ENCODE results near the gene TPPP3. TPM values are rescaled to one million over a fixed set of nuclear protein-coding genes. Genes with fewer than 3 reads are reported as not detected.
A peak's percentile ranks its signal among the peaks of the same experiment; 100 is the strongest.

Gene TPPP3
- total RNA-seq, 1 experiment from 2014 or later: not detected

DNA sequence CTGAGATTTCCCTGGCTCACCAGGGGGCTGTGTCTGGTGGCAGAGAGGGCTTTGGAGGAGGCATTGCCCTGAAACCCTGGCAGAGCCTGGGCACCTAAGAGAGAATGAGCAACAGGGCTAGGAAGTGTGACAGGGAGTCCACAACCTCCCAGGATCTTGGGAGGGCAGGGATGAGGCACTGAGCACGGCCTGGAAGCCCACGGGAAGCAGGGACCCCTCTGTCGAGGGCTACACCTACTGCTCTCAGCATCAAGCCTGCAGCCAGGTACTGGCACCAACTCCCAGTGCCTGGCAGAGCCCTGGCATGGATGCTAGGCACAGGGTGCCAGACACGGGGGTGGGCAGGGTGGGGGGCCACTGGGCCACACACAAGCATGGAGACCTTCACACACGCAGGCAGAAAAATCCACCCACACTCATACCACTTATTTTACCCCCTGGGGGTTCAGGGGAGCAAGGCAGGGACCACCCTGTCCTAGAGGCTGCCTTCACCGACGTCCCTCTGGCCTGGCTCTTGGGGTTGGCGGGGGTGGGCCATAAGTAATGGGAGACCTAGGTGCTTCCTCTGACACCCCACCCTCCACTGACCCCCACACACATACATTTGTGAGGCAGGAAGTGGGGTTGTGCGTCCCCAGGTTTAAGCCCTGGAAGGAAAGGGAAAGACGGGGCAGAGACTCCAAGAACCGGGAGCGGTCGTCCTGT lies 36.7 kb upstream of the TPPP3 start:
- no peak overlapping the region; the same call in 1 of the 2 replicates for H2AFZ ChIP-seq (ENCODE audit: low read length)
- peak overlapping the region; percentile 33 for H3K9ac ChIP-seq (ENCODE audit: low read length)
- peaks cover 13% of the 10 kb centered on the region for H3K4me1 ChIP-seq (ENCODE audit: low read length)
- peak overlapping the region; percentile 52; the same call in 1 of the 2 replicates for H3K4me3 ChIP-seq (ENCODE audit: low read length)
- H3K27ac ChIP-seq (ENCODE audit: low read length): no peak overlapping the region
- DNase-seq: no peak
- no peaks in the 10 kb centered on the region for H3K27me3 ChIP-seq (ENCODE audit: low read length)
- no peaks in the 10 kb centered on the region for H3K36me3 ChIP-seq (ENCODE audit: insufficient read depth, low read length)
- no peaks in the 10 kb centered on the region for H3K79me2 ChIP-seq (ENCODE audit: low read length)
- H3K9me2 ChIP-seq (replicated peaks; ENCODE audit: insufficient read depth, low read length): no peaks in the 10 kb centered on the region
- 0 out of 2 replicates have a peak, but pooled peaks cover 4% of the 10 kb centered on the region for H4K20me1 ChIP-seq (ENCODE audit: insufficient read depth, low read depth, low read length)
- no peaks in the 10 kb centered on the region for H3K9me3 ChIP-seq (ENCODE audit: low read length)
- peak overlapping the region; percentile 67 for H3K4me2 ChIP-seq (ENCODE audit: low read depth, low read length, poor library complexity, severe bottlenecking)

DNA sequence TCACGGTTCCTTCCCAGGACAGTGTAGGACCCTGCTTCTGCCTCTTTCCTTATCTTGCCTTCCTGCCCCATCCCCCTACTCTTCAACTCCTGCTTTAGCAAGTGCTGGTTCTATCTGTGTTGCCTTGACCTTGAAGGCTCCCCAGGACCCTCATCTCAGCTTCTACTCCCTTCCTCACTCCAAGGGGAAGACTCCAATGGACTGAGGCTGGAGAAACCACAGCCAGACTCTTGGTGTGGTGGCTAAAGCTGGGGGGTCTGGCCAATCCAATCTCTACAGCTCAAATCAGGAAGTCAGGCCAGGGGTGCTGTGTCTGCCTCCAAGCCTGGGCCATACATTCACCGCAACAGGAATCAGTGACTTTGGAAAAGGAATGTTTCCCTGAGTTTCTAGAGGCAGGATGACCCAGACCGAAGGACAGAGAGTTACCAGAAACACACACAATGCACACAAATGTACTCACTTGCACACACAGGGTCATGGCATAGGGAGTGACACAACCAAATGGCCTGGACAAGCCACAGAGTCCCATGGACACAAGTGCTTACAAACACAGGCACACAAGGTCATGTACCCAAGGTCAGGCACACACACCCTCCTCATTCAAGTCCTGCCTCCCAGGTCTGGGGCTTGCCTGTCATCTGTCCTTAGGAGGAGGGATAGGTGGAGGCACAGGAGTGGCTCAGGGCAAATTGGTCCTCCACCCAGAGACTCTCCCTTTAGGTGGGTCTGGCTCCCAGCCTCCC lies 35.9 kb upstream of the TPPP3 start:
- Histone ChIP-seq H3K36me3 (ENCODE audit: insufficient read depth, low read length) (no peaks in the 10 kb centered on the region), H3K27ac (ENCODE audit: low read length) (no peak overlapping the region), H4K20me1 (ENCODE audit: insufficient read depth, low read depth, low read length) (0 out of 2 replicates have a peak, but pooled peaks cover 4% of the 10 kb centered on the region), H3K4me2 (ENCODE audit: low read depth, low read length, poor library complexity, severe bottlenecking) (no peak overlapping the region), H3K4me3 (ENCODE audit: low read length) (no peak overlapping the region), H2AFZ (ENCODE audit: low read length) (no peak overlapping the region), H3K9me2 (replicated peaks; ENCODE audit: insufficient read depth, low read length) (no peaks in the 10 kb centered on the region), H3K4me1 (ENCODE audit: low read length) (peaks cover 20% of the 10 kb centered on the region), H3K9ac (ENCODE audit: low read length) (no peak overlapping the region), H3K79me2 (ENCODE audit: low read length) (no peaks in the 10 kb centered on the region), H3K9me3 (ENCODE audit: low read length) (no peaks in the 10 kb centered on the region), H3K27me3 (ENCODE audit: low read length) (no peaks in the 10 kb centered on the region)
- DNase-seq: no peak

DNA sequence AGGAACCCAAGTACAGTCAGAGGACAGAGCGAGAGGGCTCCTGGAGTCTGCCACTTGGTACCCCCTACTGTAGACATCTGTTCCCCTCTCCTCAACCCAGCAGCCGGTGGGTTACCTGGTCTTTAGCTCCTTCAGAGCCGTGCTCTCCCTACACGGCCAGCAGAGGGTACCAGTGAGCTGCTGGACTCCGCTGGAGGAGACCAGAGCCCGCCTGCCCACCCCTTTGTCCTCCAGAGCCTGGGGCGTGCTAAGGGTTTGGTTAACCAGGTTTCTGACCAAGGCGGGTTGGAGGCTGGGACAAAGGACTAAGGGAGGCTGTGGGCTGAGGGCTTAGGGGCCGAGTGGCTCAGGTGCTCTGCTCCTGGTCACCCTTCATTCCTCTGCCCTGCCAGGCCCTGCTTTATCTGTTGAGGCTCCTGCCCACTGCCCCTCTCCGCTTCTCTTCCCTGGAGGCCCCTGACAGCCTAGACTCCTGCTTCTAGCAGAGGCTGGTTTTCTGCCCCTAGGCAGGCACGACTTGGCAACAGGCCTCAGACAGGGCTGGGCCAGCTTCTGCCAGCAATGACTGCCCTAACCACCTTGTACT lies 34.9 kb upstream of the TPPP3 start:
- H3K4me3 ChIP-seq (ENCODE audit: low read length): no peak overlapping the region
- H3K4me2 ChIP-seq (ENCODE audit: low read depth, low read length, poor library complexity, severe bottlenecking): no peak overlapping the region
- H3K27ac ChIP-seq (ENCODE audit: low read length): no peak overlapping the region
- H3K9me3 ChIP-seq (ENCODE audit: low read length): no peaks in the 10 kb centered on the region
- H3K79me2 ChIP-seq (ENCODE audit: low read length): no peaks in the 10 kb centered on the region
- H2AFZ ChIP-seq (ENCODE audit: low read length): no peak overlapping the region
- H3K36me3 ChIP-seq (ENCODE audit: insufficient read depth, low read length): no peaks in the 10 kb centered on the region
- no peaks in the 10 kb centered on the region for H3K27me3 ChIP-seq (ENCODE audit: low read length)
- peak; percentile 87 for DNase-seq
- H3K4me1 ChIP-seq (ENCODE audit: low read length): peaks cover 24% of the 10 kb centered on the region
- 0 out of 2 replicates have a peak, but pooled peaks cover 4% of the 10 kb centered on the region for H4K20me1 ChIP-seq (ENCODE audit: insufficient read depth, low read depth, low read length)
- no peaks in the 10 kb centered on the region for H3K9me2 ChIP-seq (replicated peaks; ENCODE audit: insufficient read depth, low read length)
- no peak overlapping the region for H3K9ac ChIP-seq (ENCODE audit: low read length)

DNA sequence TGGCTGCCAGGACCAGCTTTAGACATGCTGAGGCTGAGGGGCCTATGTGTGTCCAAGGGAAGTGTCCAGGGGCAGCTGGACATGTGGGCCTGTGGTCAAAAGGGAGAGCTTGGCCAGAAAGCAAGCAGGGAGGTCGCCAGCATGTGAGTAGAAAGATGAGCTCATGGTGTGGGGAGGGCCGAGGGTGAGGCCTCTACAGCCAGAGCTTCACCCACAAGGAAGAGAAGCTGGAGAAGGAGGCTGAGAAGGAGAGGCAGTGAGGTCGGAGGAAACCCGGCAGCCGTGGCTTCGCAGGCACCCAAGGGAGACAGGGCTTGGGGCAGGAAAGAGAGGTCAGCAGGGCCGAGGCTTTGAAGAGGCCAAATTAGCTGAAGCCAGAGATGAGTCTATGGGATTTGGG lies 33.7 kb upstream of the TPPP3 start:
- H3K9me3 ChIP-seq (ENCODE audit: low read length): no peaks in the 10 kb centered on the region
- no peak overlapping the region for H3K4me2 ChIP-seq (ENCODE audit: low read depth, low read length, poor library complexity, severe bottlenecking)
- H3K4me1 ChIP-seq (ENCODE audit: low read length): peaks cover 24% of the 10 kb centered on the region
- no peak overlapping the region for H3K9ac ChIP-seq (ENCODE audit: low read length)
- H3K36me3 ChIP-seq (ENCODE audit: insufficient read depth, low read length): no peaks in the 10 kb centered on the region
- no peaks in the 10 kb centered on the region for H3K27me3 ChIP-seq (ENCODE audit: low read length)
- H3K9me2 ChIP-seq (replicated peaks; ENCODE audit: insufficient read depth, low read length): no peaks in the 10 kb centered on the region
- H3K27ac ChIP-seq (ENCODE audit: low read length): no peak overlapping the region
- H3K4me3 ChIP-seq (ENCODE audit: low read length): no peak overlapping the region
- DNase-seq: no peak
- H2AFZ ChIP-seq (ENCODE audit: low read length): no peak overlapping the region
- H4K20me1 ChIP-seq (ENCODE audit: insufficient read depth, low read depth, low read length): 0 out of 2 replicates have a peak, but pooled peaks cover 4% of the 10 kb centered on the region
- no peaks in the 10 kb centered on the region for H3K79me2 ChIP-seq (ENCODE audit: low read length)

DNA sequence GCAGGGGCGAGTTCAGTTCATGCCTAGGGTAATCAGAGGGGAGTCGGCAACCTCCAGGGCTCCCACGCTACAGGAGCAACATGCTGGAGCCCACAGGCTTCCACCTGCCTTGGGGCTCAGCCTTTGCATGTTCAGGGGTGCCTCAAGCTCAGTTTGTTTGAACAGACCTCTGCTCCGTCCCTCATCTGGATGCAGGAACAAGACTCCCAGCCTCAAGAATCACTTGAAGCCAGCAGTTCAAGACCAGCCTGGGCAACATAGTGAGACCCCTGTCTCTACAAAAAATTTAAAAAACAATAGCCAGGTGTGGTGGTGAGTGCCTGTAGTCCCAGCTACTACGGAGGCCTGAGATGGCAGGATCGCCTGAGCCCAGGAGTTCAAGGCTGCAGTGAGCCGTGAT lies 32.7 kb upstream of the TPPP3 start:
- no peak overlapping the region for H3K27ac ChIP-seq (ENCODE audit: low read length)
- no peaks in the 10 kb centered on the region for H3K9me2 ChIP-seq (replicated peaks; ENCODE audit: insufficient read depth, low read length)
- peaks cover 24% of the 10 kb centered on the region for H3K4me1 ChIP-seq (ENCODE audit: low read length)
- H3K4me2 ChIP-seq (ENCODE audit: low read depth, low read length, poor library complexity, severe bottlenecking): no peak overlapping the region
- no peaks in the 10 kb centered on the region for H3K9me3 ChIP-seq (ENCODE audit: low read length)
- no peaks in the 10 kb centered on the region for H3K27me3 ChIP-seq (ENCODE audit: low read length)
- no peaks in the 10 kb centered on the region for H3K79me2 ChIP-seq (ENCODE audit: low read length)
- no peak overlapping the region for H2AFZ ChIP-seq (ENCODE audit: low read length)
- H3K4me3 ChIP-seq (ENCODE audit: low read length): no peak overlapping the region
- no peaks in the 10 kb centered on the region for H3K36me3 ChIP-seq (ENCODE audit: insufficient read depth, low read length)
- H4K20me1 ChIP-seq (ENCODE audit: insufficient read depth, low read depth, low read length): no peaks in the 10 kb centered on the region
- DNase-seq: no peak
- H3K9ac ChIP-seq (ENCODE audit: low read length): no peak overlapping the region

DNA sequence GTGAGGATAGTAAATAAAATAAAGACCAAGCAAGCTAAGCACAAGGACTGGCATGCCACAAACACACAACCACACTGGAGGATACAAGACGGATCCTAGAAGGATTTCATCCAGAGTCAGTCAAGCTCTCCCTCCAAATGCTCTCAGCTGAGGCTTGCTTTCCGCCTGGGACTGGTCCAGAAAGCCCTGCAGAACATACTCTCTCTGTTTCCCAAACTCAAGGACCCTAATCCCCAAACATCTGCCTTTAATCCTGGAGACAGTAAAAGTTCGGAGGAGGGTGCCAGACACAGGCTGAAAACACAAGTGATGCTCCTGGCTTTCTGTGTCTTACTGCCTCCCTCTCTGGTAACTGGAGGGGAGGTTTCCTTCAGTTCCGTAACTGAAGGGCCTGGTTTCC lies 32.3 kb upstream of the TPPP3 start:
- Histone ChIP-seq H3K36me3 (ENCODE audit: insufficient read depth, low read length) (no peaks in the 10 kb centered on the region), H3K4me1 (ENCODE audit: low read length) (peaks cover 22% of the 10 kb centered on the region), H3K9me2 (replicated peaks; ENCODE audit: insufficient read depth, low read length) (no peaks in the 10 kb centered on the region), H2AFZ (ENCODE audit: low read length) (no peak overlapping the region), H3K27me3 (ENCODE audit: low read length) (no peaks in the 10 kb centered on the region), H3K9me3 (ENCODE audit: low read length) (no peaks in the 10 kb centered on the region), H3K4me3 (ENCODE audit: low read length) (no peak overlapping the region), H4K20me1 (ENCODE audit: insufficient read depth, low read depth, low read length) (no peaks in the 10 kb centered on the region), H3K27ac (ENCODE audit: low read length) (no peak overlapping the region), H3K9ac (ENCODE audit: low read length) (no peak overlapping the region), H3K79me2 (ENCODE audit: low read length) (no peaks in the 10 kb centered on the region), H3K4me2 (ENCODE audit: low read depth, low read length, poor library complexity, severe bottlenecking) (peak overlapping the region; percentile 73)
- no peak for DNase-seq

DNA sequence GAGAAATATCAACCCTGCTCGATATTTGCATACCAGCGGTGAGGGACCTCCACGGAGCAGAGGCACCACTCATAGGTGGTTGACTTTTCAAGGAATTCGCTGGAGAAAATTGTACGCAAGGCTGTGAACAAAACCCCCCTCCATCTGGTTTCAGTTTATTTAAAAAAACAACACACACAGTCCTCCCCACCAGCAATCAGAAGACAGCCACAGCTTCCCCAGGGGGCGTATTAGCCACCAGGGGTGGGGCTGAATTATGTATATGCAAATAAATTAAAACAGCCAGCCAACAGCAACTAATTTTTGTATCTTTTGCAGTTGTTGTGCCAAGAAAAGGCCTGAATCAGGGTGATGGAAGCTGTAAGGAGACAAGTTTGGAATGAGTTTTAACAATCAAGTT lies 31.8 kb upstream of the TPPP3 start:
- Histone ChIP-seq H3K9ac (ENCODE audit: low read length) (no peak overlapping the region), H3K4me2 (ENCODE audit: low read depth, low read length, poor library complexity, severe bottlenecking) (peak overlapping the region; percentile 73), H3K36me3 (ENCODE audit: insufficient read depth, low read length) (no peaks in the 10 kb centered on the region), H3K27me3 (ENCODE audit: low read length) (no peaks in the 10 kb centered on the region), H2AFZ (ENCODE audit: low read length) (peak overlapping the region; percentile 66; the same call in 1 of the 2 replicates), H3K9me2 (replicated peaks; ENCODE audit: insufficient read depth, low read length) (no peaks in the 10 kb centered on the region), H3K4me1 (ENCODE audit: low read length) (peaks cover 17% of the 10 kb centered on the region), H3K79me2 (ENCODE audit: low read length) (no peaks in the 10 kb centered on the region), H3K9me3 (ENCODE audit: low read length) (no peaks in the 10 kb centered on the region), H3K4me3 (ENCODE audit: low read length) (peak overlapping the region; percentile 58), H4K20me1 (ENCODE audit: insufficient read depth, low read depth, low read length) (no peaks in the 10 kb centered on the region), H3K27ac (ENCODE audit: low read length) (no peak overlapping the region)
- DNase-seq: peak; percentile 54

DNA sequence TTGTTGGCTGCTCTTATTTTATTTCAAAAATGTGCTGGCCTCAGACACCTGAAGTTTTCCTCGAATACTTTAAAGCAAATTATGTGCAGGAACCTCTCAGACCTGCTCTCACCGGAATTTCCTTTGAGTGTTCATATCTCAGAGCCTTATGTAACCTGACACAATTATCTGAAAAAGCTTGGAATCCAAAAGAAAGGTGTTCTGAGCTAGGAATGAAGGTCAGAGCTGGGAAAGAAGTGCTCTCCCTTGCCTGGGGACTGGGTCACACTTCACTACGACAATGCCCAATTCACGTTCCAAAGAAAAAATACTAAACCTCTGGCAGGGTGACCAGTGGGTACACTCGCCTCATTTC lies 30.9 kb upstream of the TPPP3 start:
- DNase-seq: no peak
- H3K9ac ChIP-seq (ENCODE audit: low read length): no peak overlapping the region
- no peak overlapping the region for H3K4me2 ChIP-seq (ENCODE audit: low read depth, low read length, poor library complexity, severe bottlenecking)
- no peaks in the 10 kb centered on the region for H3K79me2 ChIP-seq (ENCODE audit: low read length)
- H3K27me3 ChIP-seq (ENCODE audit: low read length): no peaks in the 10 kb centered on the region
- H3K9me3 ChIP-seq (ENCODE audit: low read length): no peaks in the 10 kb centered on the region
- no peaks in the 10 kb centered on the region for H3K9me2 ChIP-seq (replicated peaks; ENCODE audit: insufficient read depth, low read length)
- no peak overlapping the region for H3K27ac ChIP-seq (ENCODE audit: low read length)
- H2AFZ ChIP-seq (ENCODE audit: low read length): no peak overlapping the region
- H3K4me3 ChIP-seq (ENCODE audit: low read length): no peak overlapping the region
- H3K4me1 ChIP-seq (ENCODE audit: low read length): peaks cover 17% of the 10 kb centered on the region
- H3K36me3 ChIP-seq (ENCODE audit: insufficient read depth, low read length): no peaks in the 10 kb centered on the region
- H4K20me1 ChIP-seq (ENCODE audit: insufficient read depth, low read depth, low read length): no peaks in the 10 kb centered on the region

Measured in Karpas-422 (cell line).